ENCODE measurements around the gene CYTH2. TPM values are rescaled to one million over a fixed set of nuclear protein-coding genes. Genes with fewer than 3 reads are reported as not detected.

CYTH2 gene
- total RNA-seq, 2 donors from 2014 or later = 68.3 to 75.6 TPM

DNA sequence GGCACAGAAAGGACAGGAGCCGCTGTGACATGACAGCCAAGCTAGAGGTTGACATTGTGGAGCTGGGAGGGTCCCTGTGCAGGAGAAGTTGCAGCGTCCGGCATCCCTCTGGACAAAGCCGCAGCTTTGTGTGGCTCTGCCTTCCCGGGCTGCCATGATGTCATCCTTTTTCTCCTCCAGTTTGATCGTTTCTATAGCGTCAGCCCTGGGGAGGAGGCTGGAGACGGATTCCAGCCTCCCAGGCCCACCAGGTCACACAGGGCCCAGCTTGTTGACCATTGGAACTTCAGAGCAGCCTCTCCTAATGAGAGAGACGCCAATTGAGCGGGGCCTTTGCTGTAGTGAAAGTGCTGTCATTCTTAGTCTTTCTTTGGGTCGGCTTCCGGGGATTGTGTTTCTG lies 17.5 kb upstream of the CYTH2 start:
- ATAC-seq = no peak
- DNase-seq = no peak
- intact Hi-C loops (cut with DNase I, micrococcal nuclease) = no loop called here

DNA sequence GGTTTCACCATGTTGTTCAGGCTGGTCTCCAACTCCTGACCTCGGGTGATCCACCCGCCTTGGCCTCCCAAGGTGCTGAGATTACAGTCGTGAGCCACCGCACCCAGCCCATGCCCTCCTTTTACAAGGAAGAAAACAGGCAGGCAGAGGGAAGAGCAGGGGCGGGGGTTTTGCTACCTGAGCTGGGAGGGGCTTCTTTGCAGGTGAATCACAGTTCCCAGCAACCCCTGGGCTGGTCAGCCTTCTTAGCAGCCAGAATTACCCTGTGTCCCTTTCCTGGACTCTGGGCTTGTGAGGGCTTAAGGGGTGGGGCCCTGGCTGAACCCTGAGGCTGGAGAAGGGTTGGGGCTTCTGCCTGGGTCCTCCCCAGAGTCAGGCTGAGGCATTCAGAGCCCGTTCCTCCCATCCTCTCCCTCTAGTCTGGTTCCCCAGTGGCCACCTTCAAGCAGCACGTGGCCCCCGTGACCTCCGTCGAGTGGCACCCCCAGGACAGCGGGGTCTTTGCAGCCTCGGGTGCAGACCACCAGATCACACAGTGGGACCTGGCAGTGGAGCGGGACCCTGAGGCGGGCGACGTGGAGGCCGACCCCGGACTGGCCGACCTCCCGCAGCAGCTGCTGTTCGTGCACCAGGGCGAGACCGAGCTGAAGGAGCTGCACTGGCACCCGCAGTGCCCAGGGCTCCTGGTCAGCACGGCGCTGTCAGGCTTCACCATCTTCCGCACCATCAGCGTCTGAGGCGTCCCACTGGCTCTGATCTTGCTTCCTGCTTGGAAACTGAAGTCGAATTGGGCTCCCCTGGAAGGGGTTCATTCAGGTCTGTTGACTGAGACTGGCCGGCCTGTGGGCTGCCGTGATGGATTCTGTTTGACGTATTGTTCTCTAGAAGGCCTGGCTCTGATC lies 16.6 kb upstream of the CYTH2 start:
- peak; percentile 43 to 66 for DNase-seq
- intact Hi-C loops (cut with DNase I, micrococcal nuclease) = no loop called here
- peak; percentile 93 for ATAC-seq

DNA sequence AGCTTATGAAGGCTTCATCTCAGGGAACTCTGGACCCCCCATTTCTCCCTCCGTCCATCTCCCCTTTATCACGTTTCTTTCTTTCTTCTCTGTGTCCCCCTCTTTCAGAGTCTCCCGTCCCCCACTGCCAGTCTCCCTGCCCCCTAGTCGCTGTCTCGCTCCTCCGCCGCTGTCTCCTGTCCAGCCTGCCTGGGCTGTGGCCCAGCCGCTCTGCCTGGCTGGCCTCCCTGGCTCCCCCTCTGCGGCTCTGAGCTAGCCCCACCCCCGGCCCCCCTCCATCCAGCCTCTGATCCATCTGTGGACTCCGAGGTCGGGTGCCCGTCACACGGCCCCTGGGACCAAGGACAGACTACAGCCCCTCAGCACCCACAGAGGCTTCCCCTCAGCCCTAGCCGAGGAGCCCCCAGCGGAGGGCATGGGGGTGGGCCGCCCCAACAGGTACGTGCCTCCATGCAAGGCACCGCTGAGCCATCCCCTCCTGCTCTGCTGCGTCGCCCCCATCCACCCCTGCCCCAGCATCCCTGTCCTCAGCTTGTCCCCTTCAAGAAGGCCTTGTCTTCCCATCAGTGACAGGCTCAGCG lies 14.9 kb upstream of the CYTH2 start:
- intact Hi-C loops (cut with DNase I, micrococcal nuclease) = no loop called here
- no peak for ATAC-seq
- no peak for DNase-seq

DNA sequence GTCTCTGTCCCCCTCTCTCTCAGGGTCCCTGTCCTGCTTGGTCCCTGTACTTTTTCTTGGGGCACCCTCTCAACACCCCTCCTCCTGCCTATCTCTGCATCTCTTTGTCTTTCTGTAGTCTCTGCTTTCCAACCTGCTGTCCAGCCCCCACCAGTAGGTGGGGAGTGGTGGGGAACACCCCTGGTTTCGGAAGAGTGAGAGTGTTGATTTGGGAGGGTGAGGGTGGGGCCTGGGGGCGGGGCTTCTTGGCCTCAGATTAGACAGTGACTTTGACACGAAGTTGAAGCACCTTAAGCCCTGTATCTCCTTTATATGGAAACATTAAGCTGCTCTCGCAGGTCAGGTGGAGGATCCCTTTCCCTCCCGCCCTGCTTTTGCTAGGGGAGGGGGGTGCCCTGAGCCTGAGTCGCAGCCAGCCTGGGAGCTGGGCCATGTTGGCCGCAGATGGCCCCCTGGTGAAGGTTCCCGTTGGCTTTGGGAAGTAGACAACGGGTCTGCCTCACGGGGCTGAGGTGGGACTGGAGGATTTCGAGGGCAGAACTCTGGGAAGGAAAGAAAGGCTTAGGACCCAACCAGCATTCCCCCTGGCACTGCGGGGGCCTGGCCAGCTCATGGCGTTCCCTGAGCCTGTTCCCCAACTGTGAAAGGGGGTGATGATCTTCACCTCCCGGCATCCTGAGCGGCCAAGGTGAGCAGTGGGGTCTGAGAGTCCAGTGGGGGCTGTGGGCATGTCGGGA lies 13.8 kb upstream of the CYTH2 start, which contains the start of gene KCNJ14:
Gene KCNJ14 (plus strand): TSS at position 404 of the 737 bp plus-strand sequence. CDS start 6,151 bp downstream, outside the sequence.
- no peak for ATAC-seq
- intact Hi-C loops (cut with DNase I, micrococcal nuclease) = no loop called here

DNA sequence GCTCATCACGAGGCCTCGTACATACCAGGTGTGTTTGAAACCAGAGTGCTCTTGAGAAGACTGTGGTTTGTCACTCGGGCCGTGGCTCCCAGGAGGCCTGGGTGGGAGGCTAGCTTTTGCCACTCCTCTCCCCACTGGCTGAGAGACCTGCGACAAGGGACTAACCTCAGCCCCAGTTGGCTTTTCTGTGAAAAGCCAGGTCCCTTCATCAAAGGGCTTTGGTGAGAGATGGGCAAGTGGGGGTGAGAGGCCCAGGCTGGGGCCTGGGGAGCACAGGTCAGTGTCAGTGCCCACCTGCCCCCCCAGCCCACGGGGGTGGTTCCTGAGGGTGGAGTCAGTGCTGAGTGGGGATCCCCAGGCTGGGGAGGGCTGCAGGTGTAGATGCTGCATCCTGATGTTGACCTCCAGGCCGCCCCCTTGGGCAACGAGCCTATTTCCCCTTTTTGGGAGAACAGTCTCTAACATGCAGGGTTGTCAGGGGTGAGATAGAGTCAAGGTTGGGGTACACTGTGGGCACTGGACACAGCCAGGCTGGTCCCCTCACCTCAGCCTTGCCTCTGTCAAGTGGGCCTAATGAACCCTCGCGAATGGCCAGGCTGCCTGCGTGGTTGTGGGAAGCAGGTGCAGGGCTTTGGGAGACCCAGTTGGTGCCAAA lies 13.1 kb upstream of the CYTH2 start:
- intact Hi-C loops (cut with DNase I, micrococcal nuclease) = no loop called here
- DNase-seq (no peak), ATAC-seq (no peak)

More for the DNA sequence above, 13.8 kb upstream of the CYTH2 start, which contains the start of gene KCNJ14:
- no peak for DNase-seq

DNA sequence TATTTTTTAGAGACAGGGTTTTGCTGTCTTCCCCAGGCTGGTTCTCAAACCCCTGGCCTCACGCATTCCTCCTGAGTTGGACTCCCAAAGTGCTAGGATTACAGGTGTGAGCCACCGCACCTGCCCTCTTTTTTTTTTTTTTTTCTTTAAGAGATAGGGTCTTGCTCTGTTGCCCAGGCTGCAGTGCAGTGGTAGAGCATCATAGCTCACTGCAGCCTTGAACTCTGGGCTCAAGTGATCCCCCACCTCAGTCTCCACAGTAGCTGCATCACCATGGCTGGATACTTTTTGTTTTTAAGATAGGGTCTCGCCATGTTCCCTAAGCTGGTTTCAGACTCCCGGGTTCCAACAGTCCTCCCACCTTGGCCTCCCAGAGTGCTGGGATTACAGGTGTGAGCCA lies 12.3 kb upstream of the CYTH2 start:
- no peak for DNase-seq
- intact Hi-C loops (cut with DNase I, micrococcal nuclease) = no loop called here
- ATAC-seq = no peak

DNA sequence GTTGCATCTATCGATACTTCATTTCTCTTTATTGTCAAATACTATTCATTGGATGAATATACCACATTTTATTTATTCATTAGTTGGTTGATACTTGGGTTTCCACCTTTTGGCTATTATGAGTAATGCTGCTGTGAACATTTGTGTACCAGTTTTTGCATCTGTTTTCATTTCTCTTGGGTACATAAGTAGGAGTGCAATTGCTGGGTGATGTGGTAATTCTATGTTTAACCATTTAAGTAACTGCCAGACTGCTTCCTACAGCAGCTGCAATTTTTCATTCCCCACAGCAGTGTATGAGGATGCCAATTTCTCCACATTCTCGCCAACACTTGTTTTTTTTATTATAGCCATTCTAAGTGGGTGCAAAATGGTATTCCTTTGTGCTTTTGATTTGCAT lies 11.2 kb upstream of the CYTH2 start:
- no peak for ATAC-seq
- intact Hi-C loops (cut with DNase I, micrococcal nuclease) = no loop called here
- DNase-seq = no peak

DNA sequence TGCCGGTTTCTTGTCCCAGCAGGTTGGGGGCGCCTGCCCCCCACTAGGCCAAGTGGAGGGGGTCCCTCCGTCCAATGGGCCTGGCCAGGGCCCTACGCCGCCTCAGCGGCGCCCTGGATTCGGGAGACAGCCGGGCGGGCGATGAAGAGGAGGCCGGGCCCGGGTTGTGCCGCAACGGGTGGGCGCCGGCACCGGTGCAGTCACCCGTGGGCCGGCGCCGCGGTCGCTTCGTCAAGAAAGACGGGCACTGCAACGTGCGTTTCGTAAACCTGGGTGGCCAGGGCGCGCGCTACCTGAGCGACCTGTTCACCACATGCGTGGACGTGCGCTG lies 7.6 kb upstream of the CYTH2 start:
- ATAC-seq (no peak), DNase-seq (no peak)
- intact Hi-C loops (cut with DNase I, micrococcal nuclease) = no loop called here

DNA sequence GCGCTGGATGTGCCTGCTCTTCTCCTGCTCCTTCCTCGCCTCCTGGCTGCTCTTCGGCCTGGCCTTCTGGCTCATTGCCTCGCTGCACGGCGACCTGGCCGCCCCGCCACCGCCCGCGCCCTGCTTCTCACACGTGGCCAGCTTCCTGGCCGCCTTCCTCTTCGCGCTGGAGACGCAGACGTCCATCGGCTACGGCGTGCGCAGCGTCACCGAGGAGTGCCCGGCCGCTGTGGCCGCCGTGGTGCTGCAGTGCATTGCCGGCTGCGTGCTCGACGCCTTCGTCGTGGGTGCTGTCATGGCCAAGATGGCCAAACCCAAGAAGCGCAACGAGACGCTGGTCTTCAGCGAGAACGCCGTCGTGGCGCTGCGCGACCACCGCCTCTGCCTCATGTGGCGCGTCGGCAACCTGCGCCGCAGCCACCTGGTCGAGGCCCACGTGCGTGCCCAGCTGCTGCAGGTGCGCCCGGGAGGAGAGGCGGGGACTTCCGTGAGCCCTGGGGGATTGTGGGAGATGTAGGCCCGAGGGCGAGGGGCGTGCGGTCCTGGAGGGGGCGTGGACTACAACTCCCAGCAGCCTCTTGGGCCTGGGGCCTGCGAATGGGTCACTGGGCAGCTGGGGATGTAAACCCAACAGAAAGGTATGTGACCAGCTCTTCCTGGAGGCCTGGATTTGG lies 7.0 kb upstream of the CYTH2 start:
- no peak for DNase-seq
- intact Hi-C loops (cut with DNase I, micrococcal nuclease) = no loop called here
- no peak for ATAC-seq

DNA sequence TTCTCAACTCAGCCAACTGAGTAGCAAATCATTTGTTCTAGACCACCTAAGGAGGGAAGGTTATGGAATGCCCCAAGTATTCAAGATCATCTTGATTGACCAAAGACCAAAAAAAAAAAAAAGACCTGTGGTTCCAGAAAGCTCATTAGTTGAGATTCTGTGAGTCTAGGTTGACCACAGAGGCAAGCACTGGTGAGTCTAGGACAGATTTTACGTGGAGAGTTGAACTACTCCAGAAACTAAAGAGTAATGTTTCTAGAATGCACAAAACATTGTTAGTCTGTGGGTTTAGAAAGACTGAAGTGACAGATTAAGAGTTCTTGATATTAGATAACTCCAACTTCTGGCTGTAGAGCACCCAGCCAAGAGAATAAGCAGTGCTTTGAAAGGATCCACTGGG lies 4.0 kb upstream of the CYTH2 start:
- no peak for ATAC-seq
- DNase-seq = no peak
- intact Hi-C loops (cut with DNase I, micrococcal nuclease) = no loop called here

DNA sequence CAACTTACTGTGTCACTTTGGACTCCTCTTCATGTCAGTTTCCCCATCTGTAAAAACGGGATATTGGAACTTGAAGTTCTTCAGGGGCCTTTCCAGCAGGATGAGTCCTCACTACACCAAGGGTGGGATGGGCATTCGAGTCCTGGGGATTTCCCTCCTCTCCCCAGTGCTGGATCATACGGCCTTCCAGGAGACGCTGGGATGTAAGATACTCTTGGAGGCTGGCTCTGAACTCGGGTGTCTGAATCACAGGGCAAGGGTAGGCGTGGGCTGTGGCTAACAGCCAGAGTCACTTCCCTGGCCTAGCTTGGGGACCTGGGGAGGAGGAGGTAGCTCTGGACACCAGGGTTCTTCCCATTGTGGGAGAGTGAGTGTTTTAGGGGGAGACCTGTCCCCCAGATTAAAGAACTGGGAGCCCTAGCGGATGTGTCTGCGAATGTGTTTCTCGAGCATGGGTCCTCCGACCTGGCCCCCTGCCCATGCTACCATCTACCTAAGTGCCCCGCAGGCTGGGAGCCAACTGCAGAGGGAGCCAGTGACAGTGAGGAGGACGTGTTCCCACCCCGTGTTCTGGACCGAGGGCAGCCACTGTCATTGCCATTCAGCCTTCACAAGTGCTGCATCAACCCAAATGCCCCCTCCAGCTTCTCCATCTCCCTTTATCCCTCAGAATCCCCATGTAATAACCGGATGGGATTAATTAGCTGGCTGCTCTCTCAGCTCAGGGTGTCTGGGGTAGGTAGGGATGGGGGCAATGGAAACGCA lies 2.4 kb upstream of the CYTH2 start:
- no peak for DNase-seq
- no peak for ATAC-seq
- intact Hi-C loops (cut with DNase I, micrococcal nuclease) = no loop called here

DNA sequence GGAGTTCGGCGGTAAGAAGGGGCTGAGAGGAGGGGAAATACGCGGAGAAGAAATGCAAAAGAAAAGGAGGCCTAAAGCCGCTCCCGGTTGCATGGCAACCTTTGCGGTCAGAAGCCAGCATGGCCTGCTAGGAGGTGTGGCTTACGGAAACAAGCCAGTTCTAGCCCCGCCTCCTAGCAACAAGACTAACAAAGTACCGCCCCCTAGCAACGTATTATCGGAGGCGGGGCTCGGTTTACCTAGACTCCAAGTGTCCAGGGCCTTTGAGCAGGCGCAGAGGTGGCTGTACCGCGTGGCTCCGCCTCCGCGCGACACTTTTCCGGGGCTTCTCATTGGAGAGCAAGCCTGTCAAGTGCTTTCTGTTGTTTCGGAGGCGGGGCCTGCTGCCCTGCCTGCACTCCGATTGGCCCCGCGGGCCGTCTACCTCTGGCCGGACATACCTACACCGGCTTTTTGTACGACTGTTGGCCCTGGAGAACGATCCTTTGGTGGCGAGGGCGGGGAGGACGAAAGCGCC lies 339 bp upstream of the CYTH2 start:
- DNase-seq (peak; percentile 99 to 100), ATAC-seq (peak; percentile 88)
- intact Hi-C loops (cut with DNase I, micrococcal nuclease) = no loop called here

DNA sequence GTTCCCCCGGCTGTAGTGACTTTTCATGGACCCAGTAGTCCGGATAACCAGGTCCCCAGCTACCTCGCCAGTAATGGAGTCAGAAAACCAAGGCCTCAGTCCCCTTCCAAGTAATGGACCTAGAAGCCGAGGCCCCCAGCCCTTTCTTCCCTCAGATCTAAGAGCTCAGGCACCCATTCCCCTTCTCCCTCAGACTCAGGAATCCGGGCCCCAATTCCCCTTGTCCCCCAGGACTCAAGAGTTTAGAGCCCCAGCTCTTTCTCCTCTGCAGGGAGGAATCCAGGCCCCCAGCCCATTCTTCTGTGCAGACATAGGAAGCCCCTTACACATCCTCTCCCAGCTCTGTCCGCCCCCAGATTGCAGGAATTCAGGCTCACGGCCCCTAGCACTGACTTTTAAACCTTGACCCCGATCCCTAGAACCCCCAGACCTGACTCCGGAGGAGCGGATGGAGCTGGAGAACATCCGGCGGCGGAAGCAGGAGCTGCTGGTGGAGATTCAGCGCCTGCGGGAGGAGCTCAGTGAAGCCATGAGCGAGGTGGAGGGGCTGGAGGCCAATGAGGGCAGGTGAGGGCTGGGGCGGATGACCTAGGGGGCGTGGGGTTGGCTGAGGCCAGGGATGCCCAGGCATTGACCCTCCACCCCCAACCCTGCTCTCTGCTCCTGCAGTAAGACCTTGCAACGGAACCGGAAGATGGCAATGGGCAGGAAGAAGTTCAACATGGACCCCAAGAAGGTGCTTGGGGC lies 938 bp downstream of the CYTH2 start:
- ATAC-seq = no peak
- DNase-seq = no peak
- intact Hi-C loops (cut with DNase I, micrococcal nuclease) = no loop called here

DNA sequence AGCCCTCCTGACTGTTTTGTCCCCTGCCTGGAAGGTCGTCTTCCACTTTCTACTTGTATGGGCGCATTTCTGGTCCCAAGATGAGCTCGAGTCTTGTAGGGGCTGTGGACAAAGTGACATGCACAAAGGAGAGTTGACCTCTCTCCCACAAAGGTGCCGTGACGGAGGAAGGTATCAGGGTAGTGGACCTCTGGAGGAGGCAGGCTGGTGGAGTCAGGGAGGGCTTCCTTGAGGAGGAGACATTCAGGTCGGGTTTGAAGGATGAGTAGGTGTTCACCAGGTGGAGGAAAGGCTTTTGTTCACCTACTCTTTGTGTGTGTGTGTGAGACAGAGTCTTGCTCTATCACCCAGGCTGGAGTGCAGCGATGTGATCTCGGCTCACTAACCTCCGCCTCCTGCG lies 1.7 kb downstream of the CYTH2 start:
- intact Hi-C loops (cut with DNase I, micrococcal nuclease) = no loop called here
- ATAC-seq (no peak), DNase-seq (no peak)

DNA sequence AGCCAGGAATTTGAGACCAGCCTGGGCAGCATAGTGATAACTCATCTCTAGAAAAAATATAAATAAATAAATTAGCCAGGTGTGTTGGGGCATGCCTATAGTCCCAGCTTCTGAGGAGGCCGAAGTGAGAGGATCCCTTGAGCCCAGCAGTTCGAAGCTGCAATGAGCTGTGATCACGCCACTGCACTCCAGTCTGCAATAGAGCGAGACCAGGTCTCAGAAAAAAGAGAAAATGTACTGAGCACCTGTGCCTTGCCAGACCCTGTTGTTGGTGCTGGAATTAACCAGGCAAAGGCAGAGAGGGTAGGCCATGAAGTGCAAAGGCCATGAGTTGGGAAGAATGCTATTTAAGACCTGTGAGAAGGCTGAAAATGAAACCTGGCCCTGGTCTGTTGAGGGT lies 2.7 kb downstream of the CYTH2 start:
- intact Hi-C loops (cut with DNase I, micrococcal nuclease) = no loop called here
- ATAC-seq (no peak), DNase-seq (no peak)

DNA sequence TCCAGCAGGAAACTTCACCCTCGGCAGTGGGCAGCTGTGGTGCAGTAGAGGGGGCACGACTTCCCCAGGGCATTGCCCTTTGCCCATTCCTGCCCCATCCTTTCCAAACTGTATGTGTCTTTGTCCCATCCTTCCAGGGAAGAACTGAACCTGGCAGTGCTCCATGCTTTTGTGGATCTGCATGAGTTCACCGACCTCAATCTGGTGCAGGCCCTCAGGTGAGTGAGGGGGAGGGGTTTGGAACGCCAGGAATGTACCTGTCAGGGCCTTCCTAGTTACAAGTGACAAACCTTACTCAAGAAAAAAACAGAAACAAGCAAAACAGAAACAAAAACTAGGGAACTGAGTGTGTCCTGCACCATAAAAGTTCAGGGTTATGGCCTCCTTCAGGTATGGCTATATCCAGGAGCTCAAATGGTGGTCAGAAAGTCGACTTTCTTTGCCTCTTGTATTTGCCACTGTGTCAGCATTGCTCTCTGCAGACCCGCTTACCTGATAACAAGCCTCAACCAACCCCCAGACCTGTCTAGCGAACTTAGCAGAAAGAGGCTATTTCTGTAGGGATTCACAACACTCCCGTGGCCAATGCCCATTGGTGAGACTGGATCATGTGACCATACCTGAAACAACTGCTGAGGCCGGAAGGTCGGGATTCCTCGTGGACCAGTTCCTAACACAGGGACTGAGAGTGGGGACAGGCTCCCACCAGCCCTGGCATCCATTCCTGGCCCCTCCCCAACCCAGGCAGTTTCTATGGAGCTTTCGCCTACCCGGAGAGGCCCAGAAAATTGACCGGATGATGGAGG lies 4.2 kb downstream of the CYTH2 start:
- no peak for ATAC-seq
- intact Hi-C loops (cut with DNase I, micrococcal nuclease) = no loop called here

More for the DNA sequence above, 4.2 kb downstream of the CYTH2 start:
- no peak for DNase-seq

Measured in left colon (tissue), 2 donors.